Esophagus squamous epithelium (tissue), 5 donors: ENCODE data around the gene FAM222A. TPM values are rescaled to one million over a fixed set of nuclear protein-coding genes. Genes with fewer than 3 reads are reported as not detected.

Experiments used
- DNase-seq: peaks from one replicate; lab custom pipeline; 2025; lab: John Stamatoyannopoulos, UW
- H3K27ac ChIP-seq, 4 donors: fragments of 200-600 bp; sonication (generic); one replicate each; pipeline ENCODE4 v1.5.1; 2016 to 2019; ENCODE audit warnings: mild to moderate bottlenecking in 1 of 4
- H3K27me3 ChIP-seq, 4 donors: fragments of 200-600 bp; sonication (generic); 1 replicate in 3 of 4; 2 replicates in 1 of 4; pipeline versions ENCODE4 v1.5.1 to v1.6.0; 2017 to 2021; ENCODE audit warnings: antibody characterized with exemption in 1 of 4
- H3K36me3 ChIP-seq, 3 donors: fragments of 200-600 bp; sonication (generic); one replicate each; pipeline ENCODE4 v1.5.1; 2016 to 2019
- H3K4me1 ChIP-seq, 3 donors: fragments of 200-600 bp; sonication (generic); one replicate each; pipeline ENCODE4 v1.5.1; 2017 to 2019
- H3K4me3 ChIP-seq, 4 donors: fragments of 200-600 bp; sonication (generic); 1 replicate in 3 of 4; 2 replicates in 1 of 4; pipeline ENCODE4 v1.5.1; 2016 to 2019; ENCODE audit warnings: mild to moderate bottlenecking in 2 of 4, moderate library complexity in 1 of 4
- H3K9me3 ChIP-seq, 3 donors: fragments of 200-600 bp; sonication (generic); one replicate each; pipeline ENCODE4 v1.5.1; 2016 to 2019
- POLR2A ChIP-seq, 4 donors: fragments of 450-650 bp; IDR thresholded peaks; one replicate each; pipeline ENCODE4 v1.6.1; 2017; ENCODE audit warnings: antibody characterized with exemption in 4 of 4, mild to moderate bottlenecking in 4 of 4, moderate library complexity in 3 of 4
- WGBS, 2 donors: methylation state at CpG; one replicate each; pipeline ENCODE4 v1.1.5; 2018; 5-methylcytosine and 5-hydroxymethylcytosine counted together
- intact Hi-C: fragments of 100-400 bp; cut with DNase I; formaldehyde crosslinking; loops from one replicate; pipeline ENCODE4 v1.15.0; 2022
- total RNA-seq, 4 donors: library from RNA; depleted of rRNA; stranded (reverse); fragments of >200 nt; gene quantifications; one replicate each; pipeline ENCODE4 v1.1.0, GENCODE V29; 2016
- TF ChIP-seq, protein P1 (sequence below), 6 experiments: fragments of 450-650 bp in 4 of 6; fragments of 200-600 bp in 2 of 6; sonication (generic) in 2 of 6; IDR thresholded peaks; one replicate each; pipeline ENCODE4 v1.5.1; 2016 to 2019; ENCODE audit warnings: antibody characterized with exemption in 6 of 6, mild to moderate bottlenecking in 4 of 6, moderate library complexity in 4 of 6
- donor health status: DM: yes; HTN: yes; CAD: no.

The FAM222A gene
- total RNA-seq, 4 donors from 2014 or later, result 0.57 to 9.3 (median 5.0) TPM

- Histone ChIP-seq H3K9me3 (peaks cover 0 to 12% (median 3%) of the 10 kb centered on the region in 3 donors), H3K4me1 (peaks cover 0 to 4% (median under 1%) of the 10 kb centered on the region in 3 donors), H3K27ac (no peak overlapping the region), H3K4me3 (no peak overlapping the region), H3K36me3 (peaks cover 0 to 10% (median 0%) of the 10 kb centered on the region in 3 donors), H3K27me3 (peaks cover 0 to 3% (median 0%) of the 10 kb centered on the region in 4 donors)
- no peak for TF ChIP-seq POLR2A (IDR thresholded peaks at IDR 0.05)
- TF ChIP-seq, protein P1, sequence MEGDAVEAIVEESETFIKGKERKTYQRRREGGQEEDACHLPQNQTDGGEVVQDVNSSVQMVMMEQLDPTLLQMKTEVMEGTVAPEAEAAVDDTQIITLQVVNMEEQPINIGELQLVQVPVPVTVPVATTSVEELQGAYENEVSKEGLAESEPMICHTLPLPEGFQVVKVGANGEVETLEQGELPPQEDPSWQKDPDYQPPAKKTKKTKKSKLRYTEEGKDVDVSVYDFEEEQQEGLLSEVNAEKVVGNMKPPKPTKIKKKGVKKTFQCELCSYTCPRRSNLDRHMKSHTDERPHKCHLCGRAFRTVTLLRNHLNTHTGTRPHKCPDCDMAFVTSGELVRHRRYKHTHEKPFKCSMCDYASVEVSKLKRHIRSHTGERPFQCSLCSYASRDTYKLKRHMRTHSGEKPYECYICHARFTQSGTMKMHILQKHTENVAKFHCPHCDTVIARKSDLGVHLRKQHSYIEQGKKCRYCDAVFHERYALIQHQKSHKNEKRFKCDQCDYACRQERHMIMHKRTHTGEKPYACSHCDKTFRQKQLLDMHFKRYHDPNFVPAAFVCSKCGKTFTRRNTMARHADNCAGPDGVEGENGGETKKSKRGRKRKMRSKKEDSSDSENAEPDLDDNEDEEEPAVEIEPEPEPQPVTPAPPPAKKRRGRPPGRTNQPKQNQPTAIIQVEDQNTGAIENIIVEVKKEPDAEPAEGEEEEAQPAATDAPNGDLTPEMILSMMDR (IDR thresholded peaks at IDR 0.05), result no peak
- intact Hi-C loops, result loop anchor here (10.0 kb wide), 1 partner anchor 354 kb away; no protein-coding TSS in a partner anchor
- no peak for DNase-seq
- WGBS, 2 donors, result 87 to 100% methylated on average over 1 of the region's 1 CpG
Observed at GRCh38 chr12:109778684-109779083, 65.1 kb downstream of the FAM222A start.

DNA sequence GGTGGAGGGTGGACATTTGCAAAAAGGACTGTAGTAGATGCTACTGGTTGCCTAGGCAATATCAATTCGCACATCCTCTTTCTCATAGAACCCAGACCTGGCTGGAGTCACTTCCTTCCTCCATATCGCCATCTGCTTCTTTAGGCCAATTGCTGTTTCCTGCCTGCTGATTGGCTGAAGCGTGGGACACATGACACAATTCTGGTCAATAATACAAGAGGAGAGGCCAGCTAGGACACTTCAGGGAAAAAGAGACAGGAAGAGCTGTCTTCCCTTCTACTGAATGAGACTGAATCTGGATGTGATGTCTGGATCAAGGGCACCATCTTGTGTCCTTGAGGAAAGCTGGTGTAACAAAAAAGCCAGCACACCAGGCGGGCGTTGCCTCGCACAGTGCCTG lies 65.8 kb downstream of the FAM222A start:
- Histone ChIP-seq H3K9me3 (peaks cover 0 to 12% (median 3%) of the 10 kb centered on the region in 3 donors), H3K27me3 (no peaks in the 10 kb centered on the region), H3K4me1 (no peaks in the 10 kb centered on the region), H3K36me3 (peaks cover 0 to 15% (median 0%) of the 10 kb centered on the region in 3 donors), H3K27ac (no peak overlapping the region), H3K4me3 (no peak overlapping the region)
- WGBS, 2 donors, result 86 to 88% methylated on average over 5 to 6 of the region's 6 CpGs
- TF ChIP-seq, protein P1 (IDR thresholded peaks at IDR 0.05), result no peak
- no peak for TF ChIP-seq POLR2A (IDR thresholded peaks at IDR 0.05)
- DNase-seq, result no peak
- intact Hi-C loops, result loop anchor here (10.0 kb wide), 1 partner anchor 355 kb away; no protein-coding TSS in a partner anchor

DNA sequence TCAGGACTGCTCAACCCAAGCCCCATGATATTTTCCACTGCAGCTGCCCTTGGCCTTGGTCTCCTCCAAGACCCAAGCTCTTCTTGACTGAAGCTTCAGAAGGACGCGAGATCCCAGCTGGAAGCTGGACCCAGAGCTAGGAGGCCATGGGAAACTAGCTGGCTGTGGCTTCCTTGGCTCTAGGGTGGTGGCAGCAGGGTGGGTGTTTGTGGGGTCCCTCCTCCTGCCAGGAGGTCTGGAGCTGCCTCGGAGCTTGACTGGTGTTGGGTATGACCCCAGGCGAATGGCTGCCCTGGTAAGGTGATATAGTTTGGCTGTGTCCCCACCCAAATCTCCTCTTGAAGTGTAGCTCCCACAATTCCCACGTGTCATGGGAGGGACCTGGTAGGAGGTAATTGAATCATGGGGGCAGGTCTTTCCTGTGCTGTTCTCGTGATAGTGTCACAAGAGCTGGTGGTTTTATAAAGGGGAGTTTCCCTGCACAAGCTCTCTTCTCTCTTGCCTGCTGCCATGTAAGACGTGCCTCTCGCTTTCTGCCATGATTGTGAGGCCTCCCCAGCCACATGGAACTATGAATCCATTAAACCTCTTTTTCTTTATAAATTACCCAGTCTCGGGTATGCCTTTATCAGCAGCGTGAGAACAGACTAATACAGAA lies 68.2 kb downstream of the FAM222A start:
- Histone ChIP-seq H3K36me3 (peaks cover 0 to 26% (median 0%) of the 10 kb centered on the region in 3 donors), H3K27ac (no peak overlapping the region), H3K27me3 (no peaks in the 10 kb centered on the region), H3K9me3 (peaks cover 0 to 12% (median 3%) of the 10 kb centered on the region in 3 donors), H3K4me1 (no peaks in the 10 kb centered on the region), H3K4me3 (no peak overlapping the region)
- DNase-seq, result no peak
- 50 to 83% methylated on average over 2 to 5 of the region's 10 CpGs for WGBS, 2 donors
- intact Hi-C loops, result no loop called here
- TF ChIP-seq, protein P1 (IDR thresholded peaks at IDR 0.05), result no peak
- TF ChIP-seq POLR2A (IDR thresholded peaks at IDR 0.05), result no peak

DNA sequence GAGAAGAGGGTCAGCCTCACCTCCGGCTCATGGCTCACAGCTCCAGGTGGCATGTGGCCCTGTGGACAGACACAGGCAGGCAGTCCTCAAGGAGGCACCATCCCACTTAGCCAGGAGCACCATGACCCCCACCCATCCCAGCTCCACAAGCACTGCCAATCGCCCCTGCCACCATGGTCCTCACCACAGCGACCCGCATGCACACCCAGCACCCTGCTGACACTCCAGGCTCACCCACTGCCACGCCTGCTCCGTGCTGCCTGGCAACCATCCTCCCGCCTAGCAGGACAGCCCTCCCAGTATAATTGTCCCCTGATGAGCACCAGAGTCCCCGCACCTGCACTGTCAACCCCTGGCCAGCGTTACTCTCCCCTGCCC lies 68.7 kb downstream of the FAM222A start:
- no peak overlapping the region for H3K4me3 ChIP-seq
- no peak overlapping the region for H3K27ac ChIP-seq
- 88% methylated on average over 5 to 7 of the region's 9 CpGs for WGBS, 2 donors
- no peaks in the 10 kb centered on the region for H3K27me3 ChIP-seq
- peaks cover 0 to 31% (median 0%) of the 10 kb centered on the region in 3 donors for H3K36me3 ChIP-seq
- DNase-seq, result no peak
- intact Hi-C loops, result no loop called here
- TF ChIP-seq, protein P1 (IDR thresholded peaks at IDR 0.05), result no peak
- no peak for TF ChIP-seq POLR2A (IDR thresholded peaks at IDR 0.05)
- H3K4me1 ChIP-seq, result no peaks in the 10 kb centered on the region
- peaks cover 0 to 12% (median 3%) of the 10 kb centered on the region in 3 donors for H3K9me3 ChIP-seq
